OCI-LY7 (cell line): ENCODE results near the gene CRY2. TPM values are rescaled to one million over a fixed set of nuclear protein-coding genes. Genes with fewer than 3 reads are reported as not detected.
A peak's percentile ranks its signal among the peaks of the same experiment; 100 is the strongest.

Source experiments
- BruUV-seq: library from RNA; stranded (reverse); fragments of 400-500 nt; replicated peaks from 2 replicates; lab custom pipeline; 2021; lab: Mats Ljungman, UMichigan
- CTCF ChIA-PET: fragments of 300-600 bp; sonication (Branson Sonifier 250); formaldehyde crosslinking; loops from one replicate; lab custom pipeline; 2022; ENCODE audit warnings: antibody characterized with exemption; ENCODE audit not compliant: unreplicated experiment; lab: Charles Lee
- POLR2A ChIA-PET: fragments of 300-600 bp; sonication (Branson Sonifier 250); formaldehyde crosslinking; loops from one replicate; lab custom pipeline; 2022; ENCODE audit warnings: antibody characterized with exemption; lab: Charles Lee
- DNase-seq: peaks from one replicate; pipeline ENCODE4 v3.0.0-alpha.2; 2015; ENCODE audit warnings: low spot score
- H2AFZ ChIP-seq: fragments of 200-600 bp; sonication (generic), shearing (Covaris generic); 2 replicates; pipeline ENCODE4 v1.6.1; 2014; ENCODE audit warnings: mild to moderate bottlenecking, antibody characterized with exemption, low read length, moderate library complexity
- H3K27ac ChIP-seq: fragments of 200-600 bp; sonication (generic); 2 replicates; pipeline ENCODE4 v1.5.1; 2014; ENCODE audit warnings: mixed run types, low read depth, mild to moderate bottlenecking, moderate library complexity, low read length, inconsistent platforms; ENCODE audit not compliant: poor library complexity, severe bottlenecking
- H3K36me3 ChIP-seq: fragments of 200-600 bp; sonication (generic); 2 replicates; pipeline ENCODE4 v1.6.1; 2014; ENCODE audit warnings: mild to moderate bottlenecking, antibody characterized with exemption, low read length, moderate library complexity, mixed read lengths; ENCODE audit not compliant: insufficient read depth
- H3K4me1 ChIP-seq: fragments of 200-600 bp; sonication (generic); 2 replicates; pipeline ENCODE4 v1.5.1; 2014; ENCODE audit warnings: mild to moderate bottlenecking, low read length; ENCODE audit not compliant: insufficient read depth, poor library complexity, severe bottlenecking
- H3K4me2 ChIP-seq: fragments of 200-600 bp; sonication (generic); 2 replicates; pipeline ENCODE4 v1.6.1; 2014; ENCODE audit warnings: mild to moderate bottlenecking, low read length
- H3K4me3 ChIP-seq: fragments of 200-600 bp; sonication (generic); 2 replicates; pipeline ENCODE4 v1.5.1; 2014; ENCODE audit warnings: mild to moderate bottlenecking, low read depth, low read length; ENCODE audit not compliant: poor library complexity, severe bottlenecking
- H3K79me2 ChIP-seq: fragments of 200-600 bp; sonication (generic); 2 replicates; pipeline ENCODE4 v1.6.1; 2016; ENCODE audit warnings: low read depth, mild to moderate bottlenecking, low read length, moderate library complexity, mixed read lengths; ENCODE audit not compliant: insufficient read depth
- H3K9me2 ChIP-seq: fragments of 200-600 bp; sonication (generic); 2 replicates; pipeline ENCODE4 v1.6.1; 2016; ENCODE audit warnings: mild to moderate bottlenecking, low read length, mixed read lengths; ENCODE audit not compliant: insufficient read depth
- H3K9me3 ChIP-seq: fragments of 200-600 bp; sonication (generic); 2 replicates; pipeline ENCODE4 v1.6.1; 2014; ENCODE audit warnings: mild to moderate bottlenecking, mixed run types, low read length, mixed read lengths
- H4K20me1 ChIP-seq: fragments of 200-600 bp; sonication (generic); 2 replicates; pipeline ENCODE4 v1.6.1; 2014; ENCODE audit warnings: mild to moderate bottlenecking, antibody characterized with exemption, low read length, moderate library complexity, mixed read lengths; ENCODE audit not compliant: insufficient read depth
- CTCF ChIP-seq: fragments of 200-600 bp; sonication (generic); conservative IDR thresholded peaks from 2 replicates; pipeline ENCODE4 v1.5.1; 2014; ENCODE audit warnings: mild to moderate bottlenecking, antibody characterized with exemption, low read length, moderate library complexity, mixed read lengths
- EZH2phosphoT487 ChIP-seq: fragments of 200-600 bp; sonication (generic); IDR thresholded peaks from 2 replicates; pipeline ENCODE4 v1.6.1; 2018; ENCODE audit warnings: low read depth, borderline replicate concordance, mild to moderate bottlenecking, mixed run types, antibody characterized with exemption, low read length, moderate library complexity, mixed read lengths
- intact Hi-C: fragments of 100-400 bp; cut with micrococcal nuclease; formaldehyde crosslinking; loops from one replicate; pipeline ENCODE4 v1.10.0; 2022; ENCODE audit not compliant: unreplicated experiment
- total RNA-seq, 2 experiments: library from RNA; depleted of rRNA in 1 of 2; stranded (reverse); fragments of >200 nt in 1 of 2; shearing (Covaris generic) in 1 of 2; gene quantifications; 2 replicates each; pipeline ENCODE4 v1.2.3, GENCODE V29; 2014 to 2022

CRY2 gene
- total RNA-seq, 2 experiments from 2014 or later: 19.2 to 24.6 TPM

- peaks cover 26% of the 10 kb centered on the region for H3K36me3 ChIP-seq
- H2AFZ ChIP-seq: no peak overlapping the region
- POLR2A ChIA-PET: interaction anchor here (0.5 to 3.1 kb wide), 7 partner anchors 8 to 1374 kb away, joined by 3 to 33 read pairs (median 4); partner anchors contain the start of gene PEX16
- no TSS peak for BruUV-seq
- DNase-seq: no peak
- peaks cover 19% of the 10 kb centered on the region for H3K79me2 ChIP-seq
- intact Hi-C loops: loop anchor here (1.0 to 2.0 kb wide), 3 partner anchors 13 to 190 kb away; partner anchors contain the start of gene PHF21A
- no peaks in the 10 kb centered on the region for H4K20me1 ChIP-seq
- H3K9me3 ChIP-seq: no peaks in the 10 kb centered on the region
- CTCF ChIA-PET: interaction anchor here (0.6 to 1.7 kb wide), 2 partner anchors 13 to 83 kb away, joined by 7 to 10 read pairs; no protein-coding TSS in a partner anchor
- peak overlapping the region; percentile 95 for H3K27ac ChIP-seq
- peak overlapping the region; percentile 86 for H3K4me2 ChIP-seq
- peaks cover 72% of the 10 kb centered on the region for H3K4me1 ChIP-seq
- H3K4me3 ChIP-seq: peak overlapping the region; percentile 72
- TF ChIP-seq CTCF (no peak), EZH2phosphoT487 (no peak)
- no peaks in the 10 kb centered on the region for H3K9me2 ChIP-seq
These were observed 83.8 kb downstream of the CRY2 start for GRCh38 chr11:45930951-45931570.

- no peak for DNase-seq
- ChIA-PET CTCF (no interaction called here), POLR2A (interaction anchor here (3.1 kb wide), 1 partner anchor 12 kb away, joined by 33 read pairs; the partner anchor contains the start of gene PEX16)
- TF ChIP-seq CTCF (no peak), EZH2phosphoT487 (no peak)
- H3K4me1 ChIP-seq: peaks cover 78% of the 10 kb centered on the region
- intact Hi-C loops: loop anchor here (2.0 kb wide), 3 partner anchors 75 to 189 kb away; partner anchors contain the start of gene PHF21A
- no peaks in the 10 kb centered on the region for H3K9me3 ChIP-seq
- peak overlapping the region; percentile 95 for H3K27ac ChIP-seq
- peak overlapping the region; percentile 72 for H3K4me3 ChIP-seq
- no peak overlapping the region for H2AFZ ChIP-seq
- H3K36me3 ChIP-seq: peaks cover 26% of the 10 kb centered on the region
- no TSS peak for BruUV-seq
- no peaks in the 10 kb centered on the region for H3K9me2 ChIP-seq
- H3K4me2 ChIP-seq: peak overlapping the region; percentile 86
- H3K79me2 ChIP-seq: peaks cover 19% of the 10 kb centered on the region
- H4K20me1 ChIP-seq: no peaks in the 10 kb centered on the region
These were observed 84.5 kb downstream of the CRY2 start for GRCh38 chr11:45931739-45932138.

GRCh38 chr11:45932217-45932616 lies 84.9 kb downstream of the CRY2 start:
- POLR2A ChIA-PET: interaction anchor here (0.6 to 3.1 kb wide), 7 partner anchors 13 to 850 kb away, joined by 3 to 33 read pairs (median 5); partner anchors contain the start of gene PEX16
- DNase-seq: no peak
- Histone ChIP-seq H3K4me3 (peak overlapping the region; percentile 72), H3K4me1 (peaks cover 79% of the 10 kb centered on the region), H3K79me2 (peaks cover 19% of the 10 kb centered on the region), H3K9me3 (no peaks in the 10 kb centered on the region), H2AFZ (no peak overlapping the region), H3K9me2 (no peaks in the 10 kb centered on the region), H3K27ac (peak overlapping the region; percentile 95), H3K36me3 (peaks cover 26% of the 10 kb centered on the region), H4K20me1 (no peaks in the 10 kb centered on the region), H3K4me2 (peak overlapping the region; percentile 86)
- intact Hi-C loops: loop anchor here (2.0 kb wide), 1 partner anchor 89 kb away; no protein-coding TSS in a partner anchor
- BruUV-seq: no TSS peak
- CTCF ChIA-PET: no interaction called here
- TF ChIP-seq EZH2phosphoT487: no peak
- no peak for TF ChIP-seq CTCF
